Panc1 (cell line): ENCODE data around the gene RBM5. TPM values are rescaled to one million over a fixed set of nuclear protein-coding genes. Genes with fewer than 3 reads are reported as not detected.
A peak's percentile ranks its signal among the peaks of the same experiment; 100 is the strongest.

Experiments used
- ATAC-seq: fragments of 200-7000 bp; cut with Tn5 transposase; 2 replicates; pipeline ENCODE4 v1.9.1; 2020; ENCODE audit warnings: mild to moderate bottlenecking, moderate library complexity
- BruUV-seq: library from RNA; stranded (reverse); fragments of 400-500 nt; replicated peaks from 2 replicates; lab custom pipeline; 2021; lab: Mats Ljungman, UMichigan
- CTCF ChIA-PET: fragments of 300-600 bp; sonication (Branson Sonifier 250); formaldehyde crosslinking; loops from one replicate; lab custom pipeline; 2022; ENCODE audit warnings: antibody characterized with exemption; lab: Charles Lee
- POLR2A ChIA-PET: fragments of 300-600 bp; sonication (Branson Sonifier 250); formaldehyde crosslinking; loops from one replicate; lab custom pipeline; 2022; ENCODE audit warnings: antibody characterized with exemption; lab: Charles Lee
- DNase-seq: peaks from one replicate; pipeline ENCODE4 v3.0.0-alpha.2; 2010; ENCODE audit warnings: low read depth, low spot score
- H3K27ac ChIP-seq: 2 replicates; pipeline ENCODE4 v1.5.1; 2011; ENCODE audit warnings: mild to moderate bottlenecking, low read length, inconsistent platforms
- H3K27me3 ChIP-seq: fragments of 200-500 bp; sonication (Bioruptor generic); 2 replicates; pipeline ENCODE4 v1.6.0; 2014; ENCODE audit warnings: low read length, inconsistent platforms; ENCODE audit not compliant: control insufficient read depth, insufficient read depth
- H3K36me3 ChIP-seq: fragments of 200-500 bp; sonication (Bioruptor generic); 2 replicates; pipeline ENCODE4 v1.5.1; 2014; ENCODE audit warnings: inconsistent platforms, mild to moderate bottlenecking, low read length, moderate library complexity; ENCODE audit not compliant: control insufficient read depth, insufficient read depth
- H3K4me1 ChIP-seq: 2 replicates; pipeline ENCODE4 v1.5.1; 2011; ENCODE audit warnings: inconsistent platforms, mild to moderate bottlenecking, low read length, moderate library complexity; ENCODE audit not compliant: control insufficient read depth, insufficient read depth
- H3K4me3 ChIP-seq, 2 experiments: 2 replicates each; pipeline ENCODE4 v1.5.1; 2011 to 2012; ENCODE audit warnings: low read depth in 2 of 2, low read length in 2 of 2, mild to moderate bottlenecking in 2 of 2, inconsistent platforms in 1 of 2, moderate library complexity in 1 of 2
- H3K9me3 ChIP-seq: fragments of 200-500 bp; sonication (Bioruptor generic); 2 replicates; pipeline ENCODE4 v1.5.1; 2014; ENCODE audit warnings: low read depth, mild to moderate bottlenecking, inconsistent platforms, low read length, moderate library complexity; ENCODE audit not compliant: control insufficient read depth, insufficient read depth
- POLR2AphosphoS5 ChIP-seq: IDR thresholded peaks from 2 replicates; pipeline ENCODE4 v1.6.1; 2012; ENCODE audit warnings: mild to moderate bottlenecking, low read depth, low read length, moderate library complexity
- REST ChIP-seq, 2 experiments: IDR thresholded peaks; 2 replicates each; pipeline ENCODE4 v1.6.1; 2011 to 2012; ENCODE audit warnings: low read depth in 2 of 2, control low read depth in 1 of 2, low read length in 1 of 2, mild to moderate bottlenecking in 1 of 2, moderate library complexity in 1 of 2; ENCODE audit not compliant: insufficient read depth in 1 of 2
- SIN3A ChIP-seq: IDR thresholded peaks from 2 replicates; pipeline ENCODE4 v1.6.1; 2012; ENCODE audit warnings: low read depth, mild to moderate bottlenecking, low read length, moderate library complexity, borderline replicate concordance; ENCODE audit not compliant: insufficient read depth
- TCF7L2 ChIP-seq: IDR thresholded peaks from 2 replicates; pipeline ENCODE4 v1.6.1; 2011; ENCODE audit warnings: mild to moderate bottlenecking, low read depth, low read length, inconsistent platforms
- in situ Hi-C: cut with HindIII; loops from 2 replicates; pipeline ENCODE4 v1.10.0; 2016; ENCODE audit warnings: low sequenced_read_pairs, low pct_unique_long_range_greater_than_20kb
- intact Hi-C: fragments of 100-400 bp; cut with micrococcal nuclease; formaldehyde crosslinking; loops from one replicate; pipeline ENCODE4 v1.10.0; 2022; ENCODE audit not compliant: unreplicated experiment
- total RNA-seq: library from RNA; stranded (reverse); gene quantifications from one replicate; pipeline ENCODE4 v1.2.1, GENCODE V29; 2021; ENCODE audit not compliant: unreplicated experiment
- TF ChIP-seq, protein P1 (sequence below): fragments of 450-650 bp; IDR thresholded peaks from 2 replicates; pipeline ENCODE4 v1.5.1; 2017; ENCODE audit warnings: mild to moderate bottlenecking

RBM5 gene
- total RNA-seq, 1 experiment from 2014 or later = 86.6 TPM

DNA sequence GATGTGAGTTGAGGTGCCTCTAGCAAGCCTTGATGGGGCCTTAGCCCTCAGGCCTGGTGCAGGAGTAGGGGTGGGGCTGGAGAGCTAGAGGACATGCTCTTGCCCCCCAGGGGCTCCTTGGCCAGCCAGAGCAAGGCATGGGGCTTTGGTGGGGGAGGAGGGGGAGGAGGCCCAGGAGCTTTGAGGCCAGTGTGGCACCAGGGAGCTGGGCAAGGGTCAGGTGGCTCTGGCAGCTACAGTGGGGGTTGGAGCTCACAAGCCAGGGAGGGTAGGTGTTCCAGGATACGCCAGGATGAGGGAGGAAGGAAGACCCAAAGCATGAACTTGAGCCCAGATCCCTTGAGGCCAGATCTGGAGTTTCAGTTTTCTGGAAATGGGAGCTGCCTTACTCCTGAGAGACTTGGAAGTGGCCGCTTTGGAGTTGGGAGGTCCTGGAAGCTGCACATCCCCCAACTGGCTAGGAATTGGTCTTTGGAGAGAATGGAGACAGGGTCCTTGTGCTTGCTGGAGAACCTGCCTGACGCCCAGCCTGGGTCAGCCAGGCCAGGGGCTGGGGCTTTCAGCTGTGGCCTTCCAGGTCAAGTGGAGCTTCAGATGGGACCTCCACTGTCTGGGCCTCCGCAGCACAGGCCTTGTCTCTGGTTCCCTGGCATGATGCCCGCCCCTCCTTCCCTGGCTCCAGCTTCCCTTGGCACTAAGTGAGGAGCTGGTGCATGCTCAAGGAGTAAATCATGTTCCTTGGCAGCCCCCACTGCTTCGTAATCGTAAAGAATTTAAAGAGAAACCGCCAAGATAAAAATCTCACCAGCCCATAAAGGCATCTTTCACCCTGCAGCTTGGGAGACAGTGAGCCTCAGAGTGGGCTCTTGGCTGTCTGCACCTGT lies 75.1 kb downstream of the RBM5 start:
- no peaks in the 10 kb centered on the region for H3K9me3 ChIP-seq
- H3K4me1 ChIP-seq = peaks cover 97% of the 10 kb centered on the region
- in situ Hi-C loops (no loop called here), intact Hi-C loops (no loop called here)
- ATAC-seq (peak; percentile 68), DNase-seq (no peak)
- H3K27me3 ChIP-seq = no peaks in the 10 kb centered on the region
- POLR2A ChIA-PET = interaction anchor here (1.1 kb wide), 1 partner anchor 9 kb away, joined by 3 read pairs; no protein-coding TSS in a partner anchor
- peak overlapping the region; percentile 96 for H3K27ac ChIP-seq
- H3K36me3 ChIP-seq = no peaks in the 10 kb centered on the region
- no TSS peak for BruUV-seq
- TF ChIP-seq POLR2AphosphoS5 (peak; percentile 54; the same call in 1 of the 2 replicates), TCF7L2 (peak; percentile 90)
- TF ChIP-seq, protein P1, sequence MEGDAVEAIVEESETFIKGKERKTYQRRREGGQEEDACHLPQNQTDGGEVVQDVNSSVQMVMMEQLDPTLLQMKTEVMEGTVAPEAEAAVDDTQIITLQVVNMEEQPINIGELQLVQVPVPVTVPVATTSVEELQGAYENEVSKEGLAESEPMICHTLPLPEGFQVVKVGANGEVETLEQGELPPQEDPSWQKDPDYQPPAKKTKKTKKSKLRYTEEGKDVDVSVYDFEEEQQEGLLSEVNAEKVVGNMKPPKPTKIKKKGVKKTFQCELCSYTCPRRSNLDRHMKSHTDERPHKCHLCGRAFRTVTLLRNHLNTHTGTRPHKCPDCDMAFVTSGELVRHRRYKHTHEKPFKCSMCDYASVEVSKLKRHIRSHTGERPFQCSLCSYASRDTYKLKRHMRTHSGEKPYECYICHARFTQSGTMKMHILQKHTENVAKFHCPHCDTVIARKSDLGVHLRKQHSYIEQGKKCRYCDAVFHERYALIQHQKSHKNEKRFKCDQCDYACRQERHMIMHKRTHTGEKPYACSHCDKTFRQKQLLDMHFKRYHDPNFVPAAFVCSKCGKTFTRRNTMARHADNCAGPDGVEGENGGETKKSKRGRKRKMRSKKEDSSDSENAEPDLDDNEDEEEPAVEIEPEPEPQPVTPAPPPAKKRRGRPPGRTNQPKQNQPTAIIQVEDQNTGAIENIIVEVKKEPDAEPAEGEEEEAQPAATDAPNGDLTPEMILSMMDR = no peak
- H3K4me3 ChIP-seq = no peak overlapping the region
- CTCF ChIA-PET = interaction anchor here (0.6 kb wide), 1 partner anchor 63 kb away, joined by 4 read pairs; no protein-coding TSS in a partner anchor

DNA sequence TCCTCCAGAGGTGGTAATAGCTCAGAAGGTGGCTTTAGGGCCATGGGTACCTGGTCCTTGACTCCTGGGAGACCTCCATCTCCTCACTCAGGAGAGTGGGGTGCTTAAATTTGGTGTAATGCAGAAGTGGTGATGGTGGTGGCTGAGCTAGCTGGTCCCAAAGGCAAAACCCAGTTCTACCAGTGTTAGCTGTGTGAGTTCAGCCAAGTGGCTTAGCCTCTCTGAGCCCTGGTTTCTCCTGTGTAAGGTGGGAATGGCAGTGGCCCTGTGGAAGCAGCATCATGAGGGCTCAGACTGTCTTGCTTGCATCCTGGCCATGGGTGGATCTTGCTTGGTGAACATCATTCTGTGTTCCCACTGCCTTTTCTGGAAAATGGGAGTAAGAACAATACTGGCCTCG lies 75.8 kb downstream of the RBM5 start:
- Histone ChIP-seq H3K36me3 (no peaks in the 10 kb centered on the region), H3K9me3 (no peaks in the 10 kb centered on the region), H3K4me1 (peaks cover 97% of the 10 kb centered on the region), H3K27me3 (no peaks in the 10 kb centered on the region), H3K27ac (peak overlapping the region; percentile 96), H3K4me3 (no peak overlapping the region)
- ChIA-PET CTCF (no interaction called here), POLR2A (no interaction called here)
- in situ Hi-C loops = no loop called here
- BruUV-seq = no TSS peak
- no peak for DNase-seq
- ATAC-seq = no peak
- intact Hi-C loops = no loop called here
- TF ChIP-seq REST (IDR thresholded peaks at IDR 0.05; ENCODE audit: insufficient read depth in 1 of 2, low read depth in 2 of 2, low read length in 1 of 2) (no peak), TCF7L2 (peak; percentile 23), SIN3A (no peak), POLR2AphosphoS5 (no peak)
- TF ChIP-seq, protein P1 = no peak
